GM19193 (cell line): ENCODE measurements around the gene VIT.

Experiments
- POLR2A ChIP-seq: IDR thresholded peaks from 4 replicates; pipeline ENCODE4 v1.6.1; 2011; ENCODE audit not compliant: insufficient read depth, insufficient read length; ENCODE audit errors: extremely low read depth

VIT gene

GRCh38 chr2:36717603-36718266, 21.2 kb downstream of the VIT start:
- TF ChIP-seq POLR2A = no peak

- TF ChIP-seq POLR2A = no peak
Observed at GRCh38 chr2:36727550-36727949, 31.0 kb downstream of the VIT start.

- no peak for TF ChIP-seq POLR2A
Observed at GRCh38 chr2:36729067-36729466, 32.6 kb downstream of the VIT start.

- TF ChIP-seq POLR2A = no peak
Observed at GRCh38 chr2:36731941-36732672, 35.6 kb downstream of the VIT start.

GRCh38 chr2:36732673-36733036, 36.1 kb downstream of the VIT start:
- no peak for TF ChIP-seq POLR2A

GRCh38 chr2:36733215-36733614, 36.7 kb downstream of the VIT start:
- TF ChIP-seq POLR2A = no peak

- TF ChIP-seq POLR2A = no peak
Observed at GRCh38 chr2:36734304-36734703, 37.8 kb downstream of the VIT start.

GRCh38 chr2:36737131-36737750, 40.7 kb downstream of the VIT start:
- no peak for TF ChIP-seq POLR2A

- no peak for TF ChIP-seq POLR2A
Observed at GRCh38 chr2:36740061-36740460, 43.6 kb downstream of the VIT start.

GRCh38 chr2:36741188-36741837, 44.8 kb downstream of the VIT start:
- no peak for TF ChIP-seq POLR2A

GRCh38 chr2:36743954-36744353, 47.4 kb downstream of the VIT start:
- TF ChIP-seq POLR2A = no peak

- no peak for TF ChIP-seq POLR2A
Observed at GRCh38 chr2:36748166-36748565, 51.7 kb downstream of the VIT start.

- TF ChIP-seq POLR2A = no peak
Observed at GRCh38 chr2:36750101-36750500, 53.6 kb downstream of the VIT start.

- no peak for TF ChIP-seq POLR2A
Observed at GRCh38 chr2:36753706-36754221, 57.3 kb downstream of the VIT start.

- no peak for TF ChIP-seq POLR2A
Observed at GRCh38 chr2:36754578-36754977, 58.1 kb downstream of the VIT start.

GRCh38 chr2:36756438-36756837, 59.9 kb downstream of the VIT start:
- TF ChIP-seq POLR2A = no peak

GRCh38 chr2:36762764-36763490, 66.4 kb downstream of the VIT start:
- no peak for TF ChIP-seq POLR2A
